ENCODE results near the gene NR2E3. TPM values are rescaled to one million over a fixed set of nuclear protein-coding genes. Genes with fewer than 3 reads are reported as not detected.

NR2E3 gene
- polyA plus RNA-seq, 1 donor from 2014 or later, result not detected

DNA sequence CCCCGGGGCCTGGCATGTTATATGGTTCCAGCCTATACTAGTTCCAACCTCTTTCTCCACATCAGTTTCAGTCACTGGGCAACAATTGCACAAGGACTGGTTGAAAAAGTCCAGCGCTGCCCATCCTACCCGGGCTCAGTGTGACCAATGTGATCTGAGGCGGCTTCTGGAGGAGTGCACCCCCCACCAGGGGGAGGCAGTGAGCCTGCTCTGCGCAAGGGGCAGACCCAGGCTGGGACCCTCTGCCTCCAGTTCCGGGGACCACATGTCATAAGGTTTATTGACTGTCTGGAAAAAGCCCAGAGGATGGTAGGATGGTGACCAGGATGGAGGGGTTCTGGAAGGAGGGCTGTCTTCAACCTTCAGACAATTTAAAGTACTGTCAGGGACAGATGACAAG, 25.6 kb upstream of the NR2E3 start (continued):
- TF ChIP-seq EP300 (conservative IDR thresholded peaks at IDR 0.05; ENCODE audit: poor library complexity, severe bottlenecking), result no peak

DNA sequence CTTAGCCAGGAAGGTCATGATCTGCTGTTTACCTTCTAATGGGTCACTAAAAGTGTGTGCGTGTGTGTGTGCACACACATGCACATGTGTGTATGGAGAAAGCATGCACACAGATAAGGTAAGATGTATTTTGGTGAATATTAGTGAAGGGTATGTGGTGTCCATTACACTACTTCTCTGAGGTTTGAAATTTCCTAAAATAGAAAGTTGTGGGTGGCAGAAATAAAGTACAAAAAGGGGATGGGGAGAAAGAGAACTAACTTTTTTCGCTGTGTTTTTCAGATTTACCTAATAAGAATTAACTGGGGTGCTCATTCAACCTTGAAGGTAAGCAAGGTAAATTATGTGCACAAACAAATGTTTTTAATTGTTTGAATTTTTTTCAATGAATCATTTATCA, 24.4 kb upstream of the NR2E3 start:
- H3K9me3 ChIP-seq (ENCODE audit: low read length), result no peaks in the 10 kb centered on the region
- no peak overlapping the region for H3K4me2 ChIP-seq (ENCODE audit: low read length)
- no peaks in the 10 kb centered on the region for H3F3A ChIP-seq (ENCODE audit: insufficient read depth, low read length, poor library complexity, severe bottlenecking)
- H3K79me2 ChIP-seq (replicated peaks; ENCODE audit: insufficient read depth, low read length), result no peaks in the 10 kb centered on the region
- no peak for TF ChIP-seq MXI1 (conservative IDR thresholded peaks at IDR 0.05; ENCODE audit: poor library complexity, severe bottlenecking)
- TF ChIP-seq EZH2 (IDR thresholded peaks at IDR 0.05; ENCODE audit: borderline replicate concordance, insufficient read depth, low read length, poor library complexity, severe bottlenecking), result no peak
- TF ChIP-seq EP300 (conservative IDR thresholded peaks at IDR 0.05; ENCODE audit: poor library complexity, severe bottlenecking), result no peak
- TF ChIP-seq TAF1 (IDR thresholded peaks at IDR 0.05; ENCODE audit: low read depth), result no peak
- no peak for TF ChIP-seq RAD21 (conservative IDR thresholded peaks at IDR 0.05)
- TF ChIP-seq, protein P1, sequence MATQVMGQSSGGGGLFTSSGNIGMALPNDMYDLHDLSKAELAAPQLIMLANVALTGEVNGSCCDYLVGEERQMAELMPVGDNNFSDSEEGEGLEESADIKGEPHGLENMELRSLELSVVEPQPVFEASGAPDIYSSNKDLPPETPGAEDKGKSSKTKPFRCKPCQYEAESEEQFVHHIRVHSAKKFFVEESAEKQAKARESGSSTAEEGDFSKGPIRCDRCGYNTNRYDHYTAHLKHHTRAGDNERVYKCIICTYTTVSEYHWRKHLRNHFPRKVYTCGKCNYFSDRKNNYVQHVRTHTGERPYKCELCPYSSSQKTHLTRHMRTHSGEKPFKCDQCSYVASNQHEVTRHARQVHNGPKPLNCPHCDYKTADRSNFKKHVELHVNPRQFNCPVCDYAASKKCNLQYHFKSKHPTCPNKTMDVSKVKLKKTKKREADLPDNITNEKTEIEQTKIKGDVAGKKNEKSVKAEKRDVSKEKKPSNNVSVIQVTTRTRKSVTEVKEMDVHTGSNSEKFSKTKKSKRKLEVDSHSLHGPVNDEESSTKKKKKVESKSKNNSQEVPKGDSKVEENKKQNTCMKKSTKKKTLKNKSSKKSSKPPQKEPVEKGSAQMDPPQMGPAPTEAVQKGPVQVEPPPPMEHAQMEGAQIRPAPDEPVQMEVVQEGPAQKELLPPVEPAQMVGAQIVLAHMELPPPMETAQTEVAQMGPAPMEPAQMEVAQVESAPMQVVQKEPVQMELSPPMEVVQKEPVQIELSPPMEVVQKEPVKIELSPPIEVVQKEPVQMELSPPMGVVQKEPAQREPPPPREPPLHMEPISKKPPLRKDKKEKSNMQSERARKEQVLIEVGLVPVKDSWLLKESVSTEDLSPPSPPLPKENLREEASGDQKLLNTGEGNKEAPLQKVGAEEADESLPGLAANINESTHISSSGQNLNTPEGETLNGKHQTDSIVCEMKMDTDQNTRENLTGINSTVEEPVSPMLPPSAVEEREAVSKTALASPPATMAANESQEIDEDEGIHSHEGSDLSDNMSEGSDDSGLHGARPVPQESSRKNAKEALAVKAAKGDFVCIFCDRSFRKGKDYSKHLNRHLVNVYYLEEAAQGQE (IDR thresholded peaks at IDR 0.05; ENCODE audit: borderline replicate concordance), result no peak
- no peak for TF ChIP-seq SMC3 (conservative IDR thresholded peaks at IDR 0.05; ENCODE audit: poor library complexity)
- no peak for TF ChIP-seq POLR2AphosphoS5 (IDR thresholded peaks at IDR 0.05)
- TF ChIP-seq CTCF (IDR thresholded peaks at IDR 0.05; ENCODE audit: poor library complexity, severe bottlenecking), result no peak
- no peak overlapping the region for H3K27ac ChIP-seq (ENCODE audit: low read length)
- no peaks in the 10 kb centered on the region for H3K27me3 ChIP-seq (ENCODE audit: insufficient read depth, low read depth, low read length)
- no peaks in the 10 kb centered on the region for H3K9me2 ChIP-seq (ENCODE audit: insufficient read depth, low read length)
- no peaks in the 10 kb centered on the region for H4K20me1 ChIP-seq (ENCODE audit: insufficient read depth)
- H3K9ac ChIP-seq (ENCODE audit: low read length), result no peak overlapping the region
- H3K4me3 ChIP-seq (ENCODE audit: low read length), result no peak overlapping the region
- no peak overlapping the region for H2AFZ ChIP-seq (ENCODE audit: low read depth, low read length)
- no peaks in the 10 kb centered on the region for H3K36me3 ChIP-seq (ENCODE audit: insufficient read depth, low read length)

DNA sequence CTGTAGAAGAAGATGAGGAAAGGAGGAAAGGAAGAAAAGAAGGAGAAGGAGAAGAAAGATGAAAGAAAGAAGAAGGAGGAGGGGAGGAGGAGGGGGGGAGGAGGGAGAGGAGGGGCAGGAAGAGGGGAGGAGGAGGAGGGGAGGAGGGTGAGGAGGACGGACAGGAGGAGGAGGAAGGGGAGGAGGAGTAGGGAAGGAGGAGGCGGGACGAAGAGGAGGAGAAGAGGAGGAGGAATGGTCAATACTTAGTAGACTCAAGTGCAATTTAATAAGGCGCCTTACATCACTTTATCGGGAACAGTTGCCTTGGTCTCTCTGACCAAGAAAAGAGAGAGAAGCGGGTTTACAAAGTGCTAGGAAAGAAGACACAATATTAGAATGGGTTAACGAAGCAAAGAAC, 23.7 kb upstream of the NR2E3 start:
- H3K36me3 ChIP-seq (ENCODE audit: insufficient read depth, low read length), result no peaks in the 10 kb centered on the region
- H3K27me3 ChIP-seq (ENCODE audit: insufficient read depth, low read depth, low read length), result no peaks in the 10 kb centered on the region
- H3K4me3 ChIP-seq (ENCODE audit: low read length), result no peak overlapping the region
- no peak overlapping the region for H3K9ac ChIP-seq (ENCODE audit: low read length)
- H4K20me1 ChIP-seq (ENCODE audit: insufficient read depth), result no peaks in the 10 kb centered on the region
- no peak for TF ChIP-seq TAF1 (IDR thresholded peaks at IDR 0.05; ENCODE audit: low read depth)
- no peak for TF ChIP-seq SMC3 (conservative IDR thresholded peaks at IDR 0.05; ENCODE audit: poor library complexity)
- TF ChIP-seq, protein P1 (IDR thresholded peaks at IDR 0.05; ENCODE audit: borderline replicate concordance), result no peak
- no peak for TF ChIP-seq EZH2 (IDR thresholded peaks at IDR 0.05; ENCODE audit: borderline replicate concordance, insufficient read depth, low read length, poor library complexity, severe bottlenecking)
- TF ChIP-seq POLR2AphosphoS5 (IDR thresholded peaks at IDR 0.05), result no peak
- TF ChIP-seq MXI1 (conservative IDR thresholded peaks at IDR 0.05; ENCODE audit: poor library complexity, severe bottlenecking), result no peak
- no peak for TF ChIP-seq EP300 (conservative IDR thresholded peaks at IDR 0.05; ENCODE audit: poor library complexity, severe bottlenecking)
- TF ChIP-seq RAD21 (conservative IDR thresholded peaks at IDR 0.05), result no peak
- TF ChIP-seq CTCF (IDR thresholded peaks at IDR 0.05; ENCODE audit: poor library complexity, severe bottlenecking), result no peak
- H2AFZ ChIP-seq (ENCODE audit: low read depth, low read length), result no peak overlapping the region
- H3K9me2 ChIP-seq (ENCODE audit: insufficient read depth, low read length), result no peaks in the 10 kb centered on the region
- H3K9me3 ChIP-seq (ENCODE audit: low read length), result no peaks in the 10 kb centered on the region
- no peaks in the 10 kb centered on the region for H3F3A ChIP-seq (ENCODE audit: insufficient read depth, low read length, poor library complexity, severe bottlenecking)
- no peak overlapping the region for H3K27ac ChIP-seq (ENCODE audit: low read length)
- no peaks in the 10 kb centered on the region for H3K79me2 ChIP-seq (replicated peaks; ENCODE audit: insufficient read depth, low read length)
- no peak overlapping the region for H3K4me2 ChIP-seq (ENCODE audit: low read length)
